ENCODE data around the gene OR6J1.
"Not testable (repeated sequence)": the region's sequence is repeated elsewhere in the genome, so short reads cannot be mapped to it uniquely, and the experiment has no call there.

The OR6J1 gene

GRCh38 chr14:22651586-22651985 lies 7.4 kb upstream of the OR6J1 start:
- Histone ChIP-seq H3K4me1 (ENCODE audit: control insufficient read depth, insufficient read depth, low read length) (peaks cover 6% of the 10 kb centered on the region), H3K27ac (ENCODE audit: low read length) (no peak overlapping the region)

DNA sequence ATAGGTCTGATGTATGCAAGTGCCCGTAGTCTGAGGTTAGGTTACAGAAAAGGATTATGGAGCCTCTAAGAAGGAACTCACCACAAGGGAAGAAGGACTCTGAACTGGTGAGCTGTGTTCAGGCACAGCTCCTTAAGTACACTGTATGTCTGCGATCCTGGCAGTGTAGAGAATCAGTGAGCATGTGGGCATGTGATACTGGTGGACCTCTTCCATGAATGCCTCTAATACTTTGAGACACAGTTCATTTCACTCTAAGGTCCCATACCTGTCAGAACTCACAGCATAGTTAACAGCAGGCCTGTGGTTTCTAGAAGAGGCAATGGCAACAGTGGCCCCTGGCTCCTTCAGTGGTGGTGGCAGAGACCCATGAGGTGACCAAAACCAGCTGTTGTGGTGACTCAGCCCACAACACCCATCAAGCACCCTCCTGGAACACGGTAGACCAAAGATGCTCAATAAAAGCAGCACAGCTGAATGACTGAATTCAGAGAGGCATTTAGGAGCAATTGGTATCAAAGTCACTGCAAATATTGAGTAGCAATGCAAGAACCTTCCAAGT lies 6.9 kb upstream of the OR6J1 start:
- Histone ChIP-seq H3K4me3 (ENCODE audit: low read length in 2 of 2) (no peak overlapping the region), H3K9me3 (ENCODE audit: control insufficient read depth in 2 of 2, low read length in 2 of 2) (no peaks in the 10 kb centered on the region), H3K27me3 (ENCODE audit: control insufficient read depth in 1 of 2, insufficient read depth in 2 of 2, low read length in 2 of 2) (no peaks in the 10 kb centered on the region), H3K4me1 (ENCODE audit: control insufficient read depth, insufficient read depth, low read length) (peaks cover 6% of the 10 kb centered on the region), H3K36me3 (ENCODE audit: control insufficient read depth in 2 of 2, insufficient read depth in 2 of 2, low read length in 2 of 2) (no peaks in the 10 kb centered on the region), H3K9ac (ENCODE audit: low read length in 2 of 2) (no peak overlapping the region), H3K27ac (ENCODE audit: low read length) (no peak overlapping the region)

More at GRCh38 chr14:22651586-22651985, 7.4 kb upstream of the OR6J1 start:
- no peaks in the 10 kb centered on the region for H3K27me3 ChIP-seq (ENCODE audit: control insufficient read depth in 1 of 2, insufficient read depth in 2 of 2, low read length in 2 of 2)
- H3K36me3 ChIP-seq (ENCODE audit: control insufficient read depth in 2 of 2, insufficient read depth in 2 of 2, low read length in 2 of 2) = no peaks in the 10 kb centered on the region
- no peak overlapping the region for H3K4me3 ChIP-seq (ENCODE audit: low read length in 2 of 2)
- no peaks in the 10 kb centered on the region for H3K9me3 ChIP-seq (ENCODE audit: control insufficient read depth in 2 of 2, low read length in 2 of 2)
- H3K9ac ChIP-seq (ENCODE audit: low read length in 2 of 2) = no peak overlapping the region

DNA sequence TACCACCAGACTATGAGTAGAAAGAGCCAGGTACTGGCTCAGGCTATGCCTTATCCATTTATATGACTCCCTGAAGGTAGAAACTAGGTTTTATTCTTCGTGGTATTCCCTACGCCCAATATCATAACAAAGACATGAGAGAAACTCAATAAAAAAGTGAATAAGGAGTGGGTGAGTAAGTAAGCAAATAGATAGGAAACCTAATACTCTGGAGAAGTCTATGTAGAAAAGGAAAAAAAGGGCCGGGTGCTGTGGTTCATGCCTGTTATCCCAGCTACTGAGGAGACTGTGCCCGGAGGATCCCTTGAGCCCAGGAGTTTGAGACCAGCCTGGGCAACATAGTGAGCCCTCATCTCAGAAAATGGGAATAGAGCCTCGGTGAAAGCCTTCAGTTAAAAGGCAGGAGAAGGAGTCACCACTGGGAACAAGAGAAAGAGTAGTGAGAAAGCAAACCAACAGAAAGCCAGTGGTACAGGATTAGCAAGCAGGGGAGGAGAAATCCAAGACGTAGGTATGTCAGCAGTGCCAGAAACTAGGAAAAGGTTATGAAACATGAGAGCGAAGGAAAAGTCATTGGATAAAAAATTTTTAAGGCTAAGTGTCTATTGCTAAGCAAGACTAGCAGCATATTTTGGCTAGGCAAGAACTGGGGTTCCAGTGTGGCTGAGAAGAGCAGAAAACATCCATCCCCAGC lies 6.0 kb upstream of the OR6J1 start:
- no peaks in the 10 kb centered on the region for H3K9me3 ChIP-seq (ENCODE audit: control insufficient read depth in 2 of 2, low read length in 2 of 2)
- no peaks in the 10 kb centered on the region for H3K27me3 ChIP-seq (ENCODE audit: control insufficient read depth in 1 of 2, insufficient read depth in 2 of 2, low read length in 2 of 2)
- no peak overlapping the region for H3K4me3 ChIP-seq (ENCODE audit: low read length in 2 of 2)
- no peaks in the 10 kb centered on the region for H3K36me3 ChIP-seq (ENCODE audit: control insufficient read depth in 2 of 2, insufficient read depth in 2 of 2, low read length in 2 of 2)
- no peak overlapping the region for H3K27ac ChIP-seq (ENCODE audit: low read length)
- no peak overlapping the region for H3K9ac ChIP-seq (ENCODE audit: low read length in 2 of 2)
- peaks cover 6% of the 10 kb centered on the region for H3K4me1 ChIP-seq (ENCODE audit: control insufficient read depth, insufficient read depth, low read length)

GRCh38 chr14:22648506-22648905 lies 4.4 kb upstream of the OR6J1 start:
- no peak overlapping the region for H3K27ac ChIP-seq (ENCODE audit: low read length)
- H3K9ac ChIP-seq (ENCODE audit: low read length in 2 of 2) = no peak overlapping the region
- H3K9me3 ChIP-seq (ENCODE audit: control insufficient read depth in 2 of 2, low read length in 2 of 2) = no peaks in the 10 kb centered on the region
- H3K36me3 ChIP-seq (ENCODE audit: control insufficient read depth in 2 of 2, insufficient read depth in 2 of 2, low read length in 2 of 2) = no peaks in the 10 kb centered on the region
- no peaks in the 10 kb centered on the region for H3K27me3 ChIP-seq (ENCODE audit: control insufficient read depth in 1 of 2, insufficient read depth in 2 of 2, low read length in 2 of 2)
- H3K4me1 ChIP-seq (ENCODE audit: control insufficient read depth, insufficient read depth, low read length) = peaks cover 5% of the 10 kb centered on the region
- no peak overlapping the region for H3K4me3 ChIP-seq (ENCODE audit: low read length in 2 of 2)

DNA sequence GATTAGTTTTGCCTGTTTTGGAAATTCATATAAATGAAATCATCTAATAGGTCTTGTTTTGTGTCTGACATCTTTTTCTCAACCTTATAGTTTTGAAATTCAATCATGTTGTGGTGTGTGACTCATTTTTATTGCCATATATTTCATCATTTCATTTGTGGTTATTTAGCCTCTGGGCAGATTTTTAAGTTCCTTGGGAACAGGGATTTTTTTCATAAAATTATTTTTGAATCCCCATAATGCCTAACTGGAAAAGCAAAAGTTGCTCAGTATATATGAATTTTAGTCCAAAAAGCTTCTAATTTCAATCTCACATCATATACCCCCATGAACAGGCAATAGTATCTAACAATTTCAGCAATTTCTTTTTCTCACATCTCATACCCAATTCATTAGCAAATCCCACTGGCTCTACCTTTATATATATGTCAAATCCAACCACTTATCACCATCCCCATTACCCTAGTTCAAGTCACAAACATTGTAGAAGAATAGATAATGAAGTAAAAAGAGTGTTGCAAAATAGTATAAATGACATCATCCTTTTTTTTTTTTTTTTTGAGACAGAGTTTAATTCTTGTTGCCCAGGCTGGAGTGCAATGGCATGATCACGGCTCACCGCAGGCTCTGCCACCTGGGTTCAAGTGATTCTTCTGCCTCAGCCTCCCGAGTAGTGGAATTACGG lies 2.6 kb upstream of the OR6J1 start:
- no peak overlapping the region for H3K4me3 ChIP-seq (ENCODE audit: low read length in 2 of 2)
- no peaks in the 10 kb centered on the region for H3K36me3 ChIP-seq (ENCODE audit: control insufficient read depth in 2 of 2, insufficient read depth in 2 of 2, low read length in 2 of 2)
- H3K9me3 ChIP-seq (ENCODE audit: control insufficient read depth in 2 of 2, low read length in 2 of 2) = no peaks in the 10 kb centered on the region
- no peak overlapping the region for H3K9ac ChIP-seq (ENCODE audit: low read length in 2 of 2)
- H3K4me1 ChIP-seq (ENCODE audit: control insufficient read depth, insufficient read depth, low read length) = no peaks in the 10 kb centered on the region
- no peaks in the 10 kb centered on the region for H3K27me3 ChIP-seq (ENCODE audit: control insufficient read depth in 1 of 2, insufficient read depth in 2 of 2, low read length in 2 of 2)
- no peak overlapping the region for H3K27ac ChIP-seq (ENCODE audit: low read length)

- H3K4me3 ChIP-seq (ENCODE audit: low read length in 2 of 2) = no peak overlapping the region
- no peaks in the 10 kb centered on the region for H3K9me3 ChIP-seq (ENCODE audit: control insufficient read depth in 2 of 2, low read length in 2 of 2)
- peaks cover 0 to 3% of the 10 kb centered on the region in 2 donors for H3K27me3 ChIP-seq (ENCODE audit: control insufficient read depth in 1 of 2, insufficient read depth in 2 of 2, low read length in 2 of 2)
- no peaks in the 10 kb centered on the region for H3K4me1 ChIP-seq (ENCODE audit: control insufficient read depth, insufficient read depth, low read length)
- no peaks in the 10 kb centered on the region for H3K36me3 ChIP-seq (ENCODE audit: control insufficient read depth in 2 of 2, insufficient read depth in 2 of 2, low read length in 2 of 2)
- H3K9ac ChIP-seq (ENCODE audit: low read length in 2 of 2) = no peak overlapping the region
- H3K27ac ChIP-seq (ENCODE audit: low read length) = no peak overlapping the region
Measured at GRCh38 chr14:22641846-22642245, 2.3 kb downstream of the OR6J1 start.

DNA sequence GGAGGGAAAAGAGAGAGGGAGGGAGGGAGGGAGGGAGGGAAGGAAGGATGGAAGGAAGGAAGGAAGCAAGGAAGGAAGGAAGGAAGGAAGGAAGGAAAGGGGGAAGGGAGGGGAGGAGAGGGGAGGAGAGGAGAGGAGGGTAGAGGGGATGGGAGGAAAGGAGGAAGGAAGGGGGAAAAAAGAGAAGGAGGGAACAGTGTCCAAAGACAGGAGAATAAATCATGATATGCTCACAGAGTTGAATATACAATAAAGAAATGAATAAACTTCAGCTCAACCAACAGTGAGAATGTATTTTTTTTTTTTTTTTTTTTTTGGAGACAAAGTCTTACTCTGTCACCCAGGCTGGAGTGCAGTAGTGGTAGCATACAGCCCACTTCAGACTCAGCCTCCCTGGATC lies 4.0 kb downstream of the OR6J1 start:
- Histone ChIP-seq H3K9ac (ENCODE audit: low read length in 2 of 2) (no peak overlapping the region), H3K4me1 (ENCODE audit: control insufficient read depth, insufficient read depth, low read length) (no peaks in the 10 kb centered on the region), H3K9me3 (ENCODE audit: control insufficient read depth in 2 of 2, low read length in 2 of 2) (no peaks in the 10 kb centered on the region), H3K27me3 (ENCODE audit: control insufficient read depth in 1 of 2, insufficient read depth in 2 of 2, low read length in 2 of 2) (peaks cover 0 to 3% of the 10 kb centered on the region in 2 donors), H3K4me3 (ENCODE audit: low read length in 2 of 2) (no peak overlapping the region), H3K27ac (ENCODE audit: low read length) (no peak overlapping the region), H3K36me3 (ENCODE audit: control insufficient read depth in 2 of 2, insufficient read depth in 2 of 2, low read length in 2 of 2) (no peaks in the 10 kb centered on the region)

DNA sequence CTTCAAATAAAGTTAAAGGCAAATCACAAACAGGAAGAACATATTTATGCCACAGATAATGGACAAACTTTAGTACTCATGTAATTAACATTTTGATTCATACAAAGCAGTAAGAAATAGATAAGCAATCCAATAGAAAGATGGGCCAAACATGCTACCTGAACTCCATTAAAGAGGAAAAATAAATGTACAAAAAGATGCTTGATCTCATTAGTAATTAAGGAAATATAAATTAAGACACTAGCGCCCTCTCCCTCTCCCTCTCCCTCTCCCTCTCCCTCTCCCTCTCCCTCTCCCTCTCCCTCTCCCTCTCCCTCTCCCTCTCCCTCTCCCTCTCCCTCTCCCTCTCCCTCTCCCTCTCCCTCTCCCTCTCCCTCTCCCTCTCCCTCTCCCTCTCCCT lies 8.2 kb downstream of the OR6J1 start:
- H3K4me1 ChIP-seq (ENCODE audit: control insufficient read depth, insufficient read depth, low read length); H3K9me3 ChIP-seq (ENCODE audit: control insufficient read depth in 2 of 2, low read length in 2 of 2); H3K36me3 ChIP-seq (ENCODE audit: control insufficient read depth in 2 of 2, insufficient read depth in 2 of 2, low read length in 2 of 2); H3K27ac ChIP-seq (ENCODE audit: low read length); H3K4me3 ChIP-seq (ENCODE audit: low read length in 2 of 2); H3K27me3 ChIP-seq (ENCODE audit: control insufficient read depth in 1 of 2, insufficient read depth in 2 of 2, low read length in 2 of 2); H3K9ac ChIP-seq (ENCODE audit: low read length in 2 of 2): not testable (repeated sequence)

- Histone ChIP-seq H3K4me3 (ENCODE audit: low read length in 2 of 2) (no peak overlapping the region), H3K9me3 (ENCODE audit: control insufficient read depth in 2 of 2, low read length in 2 of 2) (no peaks in the 10 kb centered on the region), H3K9ac (ENCODE audit: low read length in 2 of 2) (no peak overlapping the region), H3K27ac (ENCODE audit: low read length) (no peak overlapping the region), H3K4me1 (ENCODE audit: control insufficient read depth, insufficient read depth, low read length) (no peaks in the 10 kb centered on the region), H3K36me3 (ENCODE audit: control insufficient read depth in 2 of 2, insufficient read depth in 2 of 2, low read length in 2 of 2) (no peaks in the 10 kb centered on the region), H3K27me3 (ENCODE audit: control insufficient read depth in 1 of 2, insufficient read depth in 2 of 2, low read length in 2 of 2) (peaks cover 2 to 3% of the 10 kb centered on the region in 2 donors)
Measured at GRCh38 chr14:22634233-22634900, 9.8 kb downstream of the OR6J1 start.

GRCh38 chr14:22630486-22630885 lies 13.7 kb downstream of the OR6J1 start:
- Histone ChIP-seq H3K27ac (ENCODE audit: low read length) (no peak overlapping the region), H3K4me1 (ENCODE audit: control insufficient read depth, insufficient read depth, low read length) (no peaks in the 10 kb centered on the region), H3K9me3 (ENCODE audit: control insufficient read depth in 2 of 2, low read length in 2 of 2) (no peaks in the 10 kb centered on the region), H3K27me3 (ENCODE audit: control insufficient read depth in 1 of 2, insufficient read depth in 2 of 2, low read length in 2 of 2) (peaks cover 2 to 3% of the 10 kb centered on the region in 2 donors), H3K4me3 (ENCODE audit: low read length in 2 of 2) (no peak overlapping the region), H3K36me3 (ENCODE audit: control insufficient read depth in 2 of 2, insufficient read depth in 2 of 2, low read length in 2 of 2) (no peaks in the 10 kb centered on the region), H3K9ac (ENCODE audit: low read length in 2 of 2) (no peak overlapping the region)
